Measurements from ENCODE around the gene DNAJB8. TPM values are rescaled to one million over a fixed set of nuclear protein-coding genes. Genes with fewer than 3 reads are reported as not detected.

The DNAJB8 gene
- total and polyA plus RNA-seq, 4 donors: not detected

- no peak for TF ChIP-seq CTCF (IDR thresholded peaks at IDR 0.05; ENCODE audit: control extremely low read depth, extremely low read depth)
- DNase-seq: no peak
- no peaks in the 10 kb centered on the region for H3K36me3 ChIP-seq (ENCODE audit: control insufficient read depth in 4 of 4, insufficient read depth in 4 of 4, low read length in 4 of 4)
- H3K9ac ChIP-seq (ENCODE audit: insufficient read depth in 1 of 2, low read length in 2 of 2): no peak overlapping the region
- 84 to 88% methylated on average over 8 of the region's 8 CpGs for WGBS, 2 donors
- H3K27me3 ChIP-seq (ENCODE audit: control insufficient read depth in 3 of 3, insufficient read depth in 3 of 3, low read length in 2 of 3): peaks cover 0 to 34% (median 28%) of the 10 kb centered on the region in 3 donors
- no peak overlapping the region for H3K27ac ChIP-seq (ENCODE audit: low read depth in 1 of 2, low read length in 1 of 2)
- ATAC-seq (ENCODE audit: insufficient read depth, low FRiP score): no peak
- peaks cover 0 to 6% (median 3%) of the 10 kb centered on the region in 5 donors for H3K4me1 ChIP-seq (ENCODE audit: control insufficient read depth in 5 of 5, insufficient read depth in 5 of 5, low read length in 5 of 5)
- no peaks in the 10 kb centered on the region for H3K9me3 ChIP-seq (ENCODE audit: control insufficient read depth in 4 of 4, insufficient read depth in 3 of 4, low read length in 3 of 4)
- H3K4me3 ChIP-seq: no peak overlapping the region
These were observed 36.0 kb downstream of the DNAJB8 start for GRCh38 chr3:128430731-128431130.

- no peak overlapping the region for H3K9ac ChIP-seq (ENCODE audit: insufficient read depth in 1 of 2, low read length in 2 of 2)
- DNase-seq (no peak), ATAC-seq (ENCODE audit: insufficient read depth, low FRiP score) (no peak)
- H3K27me3 ChIP-seq (ENCODE audit: control insufficient read depth in 3 of 3, insufficient read depth in 3 of 3, low read length in 2 of 3): peaks cover 0 to 34% (median 28%) of the 10 kb centered on the region in 3 donors
- H3K4me3 ChIP-seq: no peak overlapping the region
- no peak overlapping the region for H3K27ac ChIP-seq (ENCODE audit: low read depth in 1 of 2, low read length in 1 of 2)
- WGBS, 2 donors: 91% methylated on average over 10 of the region's 10 CpGs
- H3K4me1 ChIP-seq (ENCODE audit: control insufficient read depth in 5 of 5, insufficient read depth in 5 of 5, low read length in 5 of 5): peaks cover 0 to 6% (median 3%) of the 10 kb centered on the region in 5 donors
- H3K36me3 ChIP-seq (ENCODE audit: control insufficient read depth in 4 of 4, insufficient read depth in 4 of 4, low read length in 4 of 4): no peaks in the 10 kb centered on the region
- no peak for TF ChIP-seq CTCF (IDR thresholded peaks at IDR 0.05; ENCODE audit: control extremely low read depth, extremely low read depth)
- no peaks in the 10 kb centered on the region for H3K9me3 ChIP-seq (ENCODE audit: control insufficient read depth in 4 of 4, insufficient read depth in 3 of 4, low read length in 3 of 4)
These were observed 36.4 kb downstream of the DNAJB8 start for GRCh38 chr3:128430301-128430700.

- DNase-seq (no peak), ATAC-seq (ENCODE audit: insufficient read depth, low FRiP score) (no peak)
- H3K9ac ChIP-seq (ENCODE audit: insufficient read depth in 1 of 2, low read length in 2 of 2): no peak overlapping the region
- no peak overlapping the region for H3K4me3 ChIP-seq
- WGBS, 2 donors: 93 to 94% methylated on average over 8 of the region's 8 CpGs
- no peaks in the 10 kb centered on the region for H3K9me3 ChIP-seq (ENCODE audit: control insufficient read depth in 4 of 4, insufficient read depth in 3 of 4, low read length in 3 of 4)
- H3K27me3 ChIP-seq (ENCODE audit: control insufficient read depth in 3 of 3, insufficient read depth in 3 of 3, low read length in 2 of 3): peaks cover 0 to 34% (median 28%) of the 10 kb centered on the region in 3 donors
- no peak overlapping the region for H3K27ac ChIP-seq (ENCODE audit: low read depth in 1 of 2, low read length in 1 of 2)
- H3K36me3 ChIP-seq (ENCODE audit: control insufficient read depth in 4 of 4, insufficient read depth in 4 of 4, low read length in 4 of 4): no peaks in the 10 kb centered on the region
- TF ChIP-seq CTCF (IDR thresholded peaks at IDR 0.05; ENCODE audit: control extremely low read depth, extremely low read depth): no peak
- H3K4me1 ChIP-seq (ENCODE audit: control insufficient read depth in 5 of 5, insufficient read depth in 5 of 5, low read length in 5 of 5): peaks cover 0 to 6% (median 1%) of the 10 kb centered on the region in 5 donors
These were observed 36.9 kb downstream of the DNAJB8 start for GRCh38 chr3:128429751-128430150.

GRCh38 chr3:128429275-128429674 lies 37.4 kb downstream of the DNAJB8 start:
- Histone ChIP-seq H3K27ac (ENCODE audit: low read depth in 1 of 2, low read length in 1 of 2) (no peak overlapping the region), H3K4me3 (no peak overlapping the region), H3K27me3 (ENCODE audit: control insufficient read depth in 3 of 3, insufficient read depth in 3 of 3, low read length in 2 of 3) (peaks cover 0 to 34% (median 28%) of the 10 kb centered on the region in 3 donors), H3K36me3 (ENCODE audit: control insufficient read depth in 4 of 4, insufficient read depth in 4 of 4, low read length in 4 of 4) (no peaks in the 10 kb centered on the region), H3K4me1 (ENCODE audit: control insufficient read depth in 5 of 5, insufficient read depth in 5 of 5, low read length in 5 of 5) (peaks cover 0 to 6% (median 0%) of the 10 kb centered on the region in 5 donors), H3K9me3 (ENCODE audit: control insufficient read depth in 4 of 4, insufficient read depth in 3 of 4, low read length in 3 of 4) (no peaks in the 10 kb centered on the region), H3K9ac (ENCODE audit: insufficient read depth in 1 of 2, low read length in 2 of 2) (no peak overlapping the region)
- WGBS, 2 donors: 94 to 95% methylated on average over 15 of the region's 15 CpGs
- ATAC-seq (ENCODE audit: insufficient read depth, low FRiP score) (no peak), DNase-seq (no peak)
- no peak for TF ChIP-seq CTCF (IDR thresholded peaks at IDR 0.05; ENCODE audit: control extremely low read depth, extremely low read depth)
